A549 (cell line): ENCODE results near the gene ACVR1.

Experiments used
- CTCF ChIP-seq: fragments of >200 bp; sonication (Bioruptor Twin); formaldehyde crosslinking; IDR thresholded peaks from 3 replicates; pipeline ENCODE4 v1.5.1; 2016
- GATA3 ChIP-seq: IDR thresholded peaks from 2 replicates; pipeline ENCODE4 v1.6.1; 2012; ENCODE audit warnings: borderline replicate concordance
- MAX ChIP-seq: IDR thresholded peaks from 2 replicates; pipeline ENCODE4 v1.6.1; 2012
- POLR2A ChIP-seq: IDR thresholded peaks from 2 replicates; pipeline ENCODE4 v1.6.1; 2012; ENCODE audit warnings: mild to moderate bottlenecking, low read length
- TP53 ChIP-seq: fragments of 250-450 bp; sonication (Bioruptor Pico); IDR thresholded peaks from 2 replicates; pipeline ENCODE4 v1.5.0; 2021; ENCODE audit warnings: mild to moderate bottlenecking, moderate library complexity
- USF2 ChIP-seq: fragments of 450-650 bp; IDR thresholded peaks from 2 replicates; pipeline ENCODE4 v1.6.1; 2014; ENCODE audit warnings: antibody characterized with exemption

DNA sequence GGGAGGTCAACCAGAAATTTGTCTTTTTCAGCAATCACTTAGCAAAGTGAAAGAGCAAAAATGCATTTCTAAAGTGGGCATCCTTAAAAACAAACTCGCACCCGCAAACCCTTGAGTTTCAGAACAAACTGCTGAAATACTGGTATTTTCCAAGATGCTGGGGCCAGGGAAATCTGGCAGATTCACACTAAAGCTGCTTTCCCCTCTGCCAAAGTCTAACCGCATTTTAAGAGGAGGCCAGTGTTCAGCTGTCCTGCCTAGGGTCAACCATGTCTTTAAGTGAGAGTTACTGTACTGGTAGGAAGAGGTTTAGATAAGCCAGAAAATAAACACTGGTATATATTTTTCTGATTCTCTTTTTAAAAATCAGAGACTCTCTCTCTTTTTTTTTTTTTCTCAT is 55.9 kb downstream of the ACVR1 start:
- TF ChIP-seq TP53 (CRISPR knock-in tag) (no peak), POLR2A (no peak), CTCF (no peak), USF2 (no peak), MAX (no peak), GATA3 (no peak)
